ENCODE data around the gene PLA2G3. TPM values are rescaled to one million over a fixed set of nuclear protein-coding genes. Genes with fewer than 3 reads are reported as not detected.
"Not testable (repeated sequence)": the region's sequence is repeated elsewhere in the genome, so short reads cannot be mapped to it uniquely, and the experiment has no call there.

The PLA2G3 gene
- total RNA-seq, 1 experiment from 2014 or later: not detected

DNA sequence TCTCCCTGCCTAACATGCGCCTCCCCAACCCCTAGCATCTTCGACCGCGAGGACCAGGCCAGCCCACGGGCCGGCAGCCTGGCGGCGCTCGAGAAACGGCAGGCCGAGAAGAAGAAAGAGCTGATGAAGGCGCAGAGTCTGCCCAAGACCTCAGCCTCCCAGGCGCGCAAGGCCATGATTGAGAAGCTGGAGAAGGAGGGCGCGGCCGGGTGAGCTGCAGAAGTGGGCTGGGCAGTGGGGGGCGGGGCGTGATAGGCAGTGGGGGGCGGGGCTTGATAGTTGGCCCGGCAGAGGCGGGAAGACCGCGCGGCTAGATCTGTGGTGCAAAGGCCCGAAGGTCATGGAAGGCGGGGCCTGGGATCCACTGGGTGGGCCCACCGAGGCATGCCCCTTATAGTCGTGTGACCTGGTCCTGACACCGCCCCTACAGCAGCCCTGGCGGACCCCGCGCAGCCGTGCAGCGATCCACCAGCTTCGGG lies 41.6 kb downstream of the PLA2G3 start:
- in situ Hi-C loops (cut with HindIII; ENCODE audit: low pct_unique_long_range_greater_than_20kb, low sequenced_read_pairs): no loop called here
- ChIA-PET POLR2A (interaction anchor here (0.6 kb wide), 1 partner anchor 10 kb away, joined by 8 read pairs; no protein-coding TSS in a partner anchor), CTCF (no interaction called here)
- Histone ChIP-seq H3K9me3 (ENCODE audit: control insufficient read depth, insufficient read depth, low read depth, low read length) (no peaks in the 10 kb centered on the region), H3K27ac (ENCODE audit: low read length) (no peak overlapping the region), H3K4me1 (ENCODE audit: control insufficient read depth, insufficient read depth, low read length) (no peaks in the 10 kb centered on the region), H3K4me3 (ENCODE audit: low read depth in 2 of 2, low read length in 2 of 2) (no peak overlapping the region), H3K27me3 (ENCODE audit: control insufficient read depth, insufficient read depth, low read length) (no peaks in the 10 kb centered on the region), H3K36me3 (ENCODE audit: control insufficient read depth, insufficient read depth, low read length) (no peaks in the 10 kb centered on the region)
- no peak for DNase-seq (ENCODE audit: low read depth, low spot score)
- BruUV-seq (replicated peaks): no TSS peak
- intact Hi-C loops (cut with micrococcal nuclease; ENCODE audit: unreplicated experiment): no loop called here
- TF ChIP-seq SIN3A (IDR thresholded peaks at IDR 0.05; ENCODE audit: borderline replicate concordance, insufficient read depth, low read depth, low read length) (no peak), POLR2AphosphoS5 (IDR thresholded peaks at IDR 0.05; ENCODE audit: low read depth, low read length) (no peak), TCF7L2 (IDR thresholded peaks at IDR 0.05; ENCODE audit: low read depth, low read length) (no peak), CTCF (IDR thresholded peaks at IDR 0.05) (no peak), REST (IDR thresholded peaks at IDR 0.05; ENCODE audit: insufficient read depth in 1 of 2, low read depth in 2 of 2, low read length in 1 of 2) (no peak)
- ATAC-seq: no peak

- no peak overlapping the region for H3K27ac ChIP-seq (ENCODE audit: low read length)
- H3K9me3 ChIP-seq (ENCODE audit: control insufficient read depth, insufficient read depth, low read depth, low read length): no peaks in the 10 kb centered on the region
- ChIA-PET CTCF (no interaction called here), POLR2A (interaction anchor here (0.6 kb wide), 1 partner anchor 10 kb away, joined by 8 read pairs; no protein-coding TSS in a partner anchor)
- H3K36me3 ChIP-seq (ENCODE audit: control insufficient read depth, insufficient read depth, low read length): no peaks in the 10 kb centered on the region
- H3K4me1 ChIP-seq (ENCODE audit: control insufficient read depth, insufficient read depth, low read length): no peaks in the 10 kb centered on the region
- H3K27me3 ChIP-seq (ENCODE audit: control insufficient read depth, insufficient read depth, low read length): no peaks in the 10 kb centered on the region
- intact Hi-C loops (cut with micrococcal nuclease; ENCODE audit: unreplicated experiment): no loop called here
- DNase-seq (ENCODE audit: low read depth, low spot score): no peak
- ATAC-seq: no peak
- in situ Hi-C loops (cut with HindIII; ENCODE audit: low pct_unique_long_range_greater_than_20kb, low sequenced_read_pairs): no loop called here
- no TSS peak for BruUV-seq (replicated peaks)
- H3K4me3 ChIP-seq (ENCODE audit: low read depth in 2 of 2, low read length in 2 of 2): no peak overlapping the region
- TF ChIP-seq TCF7L2 (IDR thresholded peaks at IDR 0.05; ENCODE audit: low read depth, low read length) (no peak), POLR2AphosphoS5 (IDR thresholded peaks at IDR 0.05; ENCODE audit: low read depth, low read length) (no peak), CTCF (IDR thresholded peaks at IDR 0.05) (no peak), SIN3A (IDR thresholded peaks at IDR 0.05; ENCODE audit: borderline replicate concordance, insufficient read depth, low read depth, low read length) (no peak), REST (IDR thresholded peaks at IDR 0.05; ENCODE audit: insufficient read depth in 1 of 2, low read depth in 2 of 2, low read length in 1 of 2) (no peak)
Observed at GRCh38 chr22:31097941-31098631, 42.2 kb downstream of the PLA2G3 start.

- H3K36me3 ChIP-seq (ENCODE audit: control insufficient read depth, insufficient read depth, low read length); ATAC-seq; in situ Hi-C loops (cut with HindIII; ENCODE audit: low pct_unique_long_range_greater_than_20kb, low sequenced_read_pairs); H3K4me3 ChIP-seq (ENCODE audit: low read depth in 2 of 2, low read length in 2 of 2); CTCF ChIA-PET; H3K9me3 ChIP-seq (ENCODE audit: control insufficient read depth, insufficient read depth, low read depth, low read length); DNase-seq (ENCODE audit: low read depth, low spot score); H3K27ac ChIP-seq (ENCODE audit: low read length); intact Hi-C loops (cut with micrococcal nuclease; ENCODE audit: unreplicated experiment); BruUV-seq (replicated peaks); H3K27me3 ChIP-seq (ENCODE audit: control insufficient read depth, insufficient read depth, low read length); POLR2A ChIA-PET; H3K4me1 ChIP-seq (ENCODE audit: control insufficient read depth, insufficient read depth, low read length): not testable (repeated sequence)
Observed at GRCh38 chr22:31097539-31097938, 42.8 kb downstream of the PLA2G3 start.

All from Panc1 (cell line).